ENCODE measurements around the gene SMIM41. TPM values are rescaled to one million over a fixed set of nuclear protein-coding genes. Genes with fewer than 3 reads are reported as not detected.

Gene SMIM41
- total and polyA plus RNA-seq, 3 experiments from 2014 or later = not detected

GRCh38 chr12:52152905-52153317, 73.4 kb downstream of the SMIM41 start:
- Mint-ChIP-seq H3K4me1 (peaks cover 24 to 44% (median 31%) of the 10 kb centered on the region in 3 donors), H3K27me3 (peaks cover 2 to 3% of the 10 kb centered on the region in 2 donors), H3K4me3 (peak overlapping the region in 4 of 7 donors; percentile 13 to 47 (median 26)), H3K36me3 (no peaks in the 10 kb centered on the region), H3K27ac (peak overlapping the region in 1 of 8 donors; percentile 17), H3K9me3 (no peaks in the 10 kb centered on the region)
- no peak overlapping the region for H3K27ac ChIP-seq (ENCODE audit: low read depth, low read length)
- DNase-seq = no peak
- H3K4me3 ChIP-seq (ENCODE audit: low read length) = no peak overlapping the region
- no peaks in the 10 kb centered on the region for H3K9me3 ChIP-seq (ENCODE audit: low read length)
- H3K36me3 ChIP-seq (ENCODE audit: insufficient read depth, low read length) = no peaks in the 10 kb centered on the region
- CTCF ChIA-PET = interaction anchor here (0.8 to 1.4 kb wide), 3 partner anchors 27 to 727 kb away, joined by 3 read pairs; no protein-coding TSS in a partner anchor
- POLR2A ChIA-PET = no interaction called here
- H3K27me3 ChIP-seq (ENCODE audit: insufficient read depth, low read length, poor library complexity, severe bottlenecking) = no peaks in the 10 kb centered on the region
- H3K4me1 ChIP-seq (ENCODE audit: insufficient read depth, low read length) = peaks cover 30% of the 10 kb centered on the region

GRCh38 chr12:52155048-52155868, 75.8 kb downstream of the SMIM41 start:
- H3K27ac ChIP-seq (ENCODE audit: low read depth, low read length) = peak overlapping the region; percentile 20
- CTCF ChIA-PET = interaction anchor here (0.8 to 2.8 kb wide), 5 partner anchors 22 to 729 kb away, joined by 3 to 17 read pairs (median 3); no protein-coding TSS in a partner anchor
- H3K4me1 Mint-ChIP-seq = peaks cover 24 to 44% (median 31%) of the 10 kb centered on the region in 3 donors

GRCh38 chr12:52156311-52156710, 76.8 kb downstream of the SMIM41 start:
- Histone ChIP-seq H3K4me1 (ENCODE audit: insufficient read depth, low read length) (peaks cover 33% of the 10 kb centered on the region), H3K27me3 (ENCODE audit: insufficient read depth, low read length, poor library complexity, severe bottlenecking) (no peaks in the 10 kb centered on the region), H3K36me3 (ENCODE audit: insufficient read depth, low read length) (no peaks in the 10 kb centered on the region), H3K9me3 (ENCODE audit: low read length) (no peaks in the 10 kb centered on the region), H3K4me3 (ENCODE audit: low read length) (peak overlapping the region; percentile 19), H3K27ac (ENCODE audit: low read depth, low read length) (no peak overlapping the region)
- peaks cover 27 to 47% (median 35%) of the 10 kb centered on the region in 3 donors for H3K4me1 Mint-ChIP-seq
- H3K36me3 Mint-ChIP-seq = no peaks in the 10 kb centered on the region
- ChIA-PET POLR2A (no interaction called here), CTCF (interaction anchor here (0.6 to 2.3 kb wide), 5 partner anchors 9 to 824 kb away, joined by 3 to 21 read pairs (median 3); no protein-coding TSS in a partner anchor)
- no peak overlapping the region for H3K4me3 Mint-ChIP-seq
- DNase-seq = no peak
- H3K9me3 Mint-ChIP-seq = peaks cover 0 to 2% (median 0%) of the 10 kb centered on the region in 5 donors
- peaks cover 2 to 3% of the 10 kb centered on the region in 2 donors for H3K27me3 Mint-ChIP-seq
- H3K27ac Mint-ChIP-seq = peak overlapping the region in 4 of 8 donors; percentile 26 to 96 (median 86)

More at GRCh38 chr12:52155048-52155868, 75.8 kb downstream of the SMIM41 start:
- Mint-ChIP-seq H3K27ac (peak overlapping the region in 7 of 8 donors; percentile 36 to 97 (median 90)), H3K36me3 (no peaks in the 10 kb centered on the region), H3K4me3 (peak overlapping the region in 6 of 7 donors; percentile 3 to 60 (median 32)), H3K27me3 (peaks cover 2 to 3% of the 10 kb centered on the region in 2 donors), H3K9me3 (peaks cover 0 to 2% (median 0%) of the 10 kb centered on the region in 5 donors)
- DNase-seq = peak; percentile 10 to 79 (median 61)
- no peak overlapping the region for H3K4me3 ChIP-seq (ENCODE audit: low read length)
- POLR2A ChIA-PET = interaction anchor here (1.2 kb wide), 1 partner anchor 172 kb away, joined by 3 read pairs; no protein-coding TSS in a partner anchor
- no peaks in the 10 kb centered on the region for H3K9me3 ChIP-seq (ENCODE audit: low read length)
- peaks cover 30% of the 10 kb centered on the region for H3K4me1 ChIP-seq (ENCODE audit: insufficient read depth, low read length)
- no peaks in the 10 kb centered on the region for H3K36me3 ChIP-seq (ENCODE audit: insufficient read depth, low read length)
- H3K27me3 ChIP-seq (ENCODE audit: insufficient read depth, low read length, poor library complexity, severe bottlenecking) = no peaks in the 10 kb centered on the region

GRCh38 chr12:52156757-52157565, 77.5 kb downstream of the SMIM41 start:
- H3K36me3 ChIP-seq (ENCODE audit: insufficient read depth, low read length) = no peaks in the 10 kb centered on the region
- H3K4me1 ChIP-seq (ENCODE audit: insufficient read depth, low read length) = peaks cover 36% of the 10 kb centered on the region
- Mint-ChIP-seq H3K27me3 (no peaks in the 10 kb centered on the region), H3K36me3 (no peaks in the 10 kb centered on the region), H3K4me3 (no peak overlapping the region), H3K9me3 (peaks cover 0 to 2% (median 0%) of the 10 kb centered on the region in 5 donors), H3K27ac (peak overlapping the region in 3 of 8 donors; percentile 45 to 91 (median 52)), H3K4me1 (peaks cover 26 to 47% (median 35%) of the 10 kb centered on the region in 3 donors)
- no peaks in the 10 kb centered on the region for H3K9me3 ChIP-seq (ENCODE audit: low read length)
- no peak overlapping the region for H3K27ac ChIP-seq (ENCODE audit: low read depth, low read length)
- POLR2A ChIA-PET = no interaction called here
- DNase-seq = peak; percentile 51 to 77 (median 59)
- CTCF ChIA-PET = interaction anchor here (0.6 to 2.3 kb wide), 7 partner anchors 10 to 824 kb away, joined by 3 to 21 read pairs (median 3); no protein-coding TSS in a partner anchor
- H3K4me3 ChIP-seq (ENCODE audit: low read length) = no peak overlapping the region
- no peaks in the 10 kb centered on the region for H3K27me3 ChIP-seq (ENCODE audit: insufficient read depth, low read length, poor library complexity, severe bottlenecking)

- Mint-ChIP-seq H3K4me3 (no peak overlapping the region), H3K36me3 (no peaks in the 10 kb centered on the region), H3K27ac (peak overlapping the region in 2 of 8 donors; percentile 78 to 91), H3K9me3 (peaks cover 0 to 2% (median 0%) of the 10 kb centered on the region in 5 donors), H3K4me1 (peaks cover 27 to 49% (median 36%) of the 10 kb centered on the region in 3 donors), H3K27me3 (no peaks in the 10 kb centered on the region)
- no peak for DNase-seq
- no peaks in the 10 kb centered on the region for H3K36me3 ChIP-seq (ENCODE audit: insufficient read depth, low read length)
- H3K27ac ChIP-seq (ENCODE audit: low read depth, low read length) = no peak overlapping the region
- no peaks in the 10 kb centered on the region for H3K9me3 ChIP-seq (ENCODE audit: low read length)
- H3K4me1 ChIP-seq (ENCODE audit: insufficient read depth, low read length) = peaks cover 41% of the 10 kb centered on the region
- H3K27me3 ChIP-seq (ENCODE audit: insufficient read depth, low read length, poor library complexity, severe bottlenecking) = no peaks in the 10 kb centered on the region
- CTCF ChIA-PET = interaction anchor here (1.1 to 2.3 kb wide), 4 partner anchors 34 to 722 kb away, joined by 3 to 21 read pairs (median 3); no protein-coding TSS in a partner anchor
- POLR2A ChIA-PET = no interaction called here
- no peak overlapping the region for H3K4me3 ChIP-seq (ENCODE audit: low read length)
Measured at GRCh38 chr12:52157566-52158150, 78.2 kb downstream of the SMIM41 start.

Other genes with a start within 250 kb of the SMIM41 start
- gene FIGNL2, start 231.0 kb upstream of the SMIM41 start, total RNA-seq = under 1 TPM; 0.42 to 0.70 TPM
- gene FIGNL2, start 231.0 kb upstream of the SMIM41 start, polyA plus RNA-seq = 0.12 TPM
- gene ANKRD33, start 191.6 kb upstream of the SMIM41 start, total RNA-seq = not detected
- not detected for gene ANKRD33, start 191.6 kb upstream of the SMIM41 start, polyA plus RNA-seq
- under 1 TPM in 1 of 2 experiments, not detected in 1; 0.07 TPM for gene ACVRL1, start 172.2 kb upstream of the SMIM41 start, total RNA-seq
- gene ACVRL1, start 172.2 kb upstream of the SMIM41 start, polyA plus RNA-seq = not detected
- 1 to 10 TPM; 7.8 to 8.7 TPM for gene ACVR1B, start 128.0 kb upstream of the SMIM41 start, total RNA-seq
- 1.3 TPM for gene ACVR1B, start 128.0 kb upstream of the SMIM41 start, polyA plus RNA-seq
- 1 to 10 TPM; 7.3 to 8.4 TPM for gene TAMALIN, start 72.8 kb upstream of the SMIM41 start, total RNA-seq
- gene TAMALIN, start 72.8 kb upstream of the SMIM41 start, polyA plus RNA-seq = 1.4 TPM
- 10 to 100 TPM; 20.4 to 23.4 TPM for gene NR4A1, start 28.3 kb upstream of the SMIM41 start, total RNA-seq
- gene NR4A1, start 28.3 kb upstream of the SMIM41 start, polyA plus RNA-seq = 0.84 TPM
- 10 to 100 TPM; 49.7 to 56.2 TPM for gene ATG101, start 9.7 kb upstream of the SMIM41 start, total RNA-seq
- 25.5 TPM for gene ATG101, start 9.7 kb upstream of the SMIM41 start, polyA plus RNA-seq
- not detected for gene KRT80, start 112.3 kb downstream of the SMIM41 start, total RNA-seq
- gene KRT80, start 112.3 kb downstream of the SMIM41 start, polyA plus RNA-seq = not detected
- 1 to 10 TPM; 3.2 to 5.6 TPM for gene KRT7, start 153.5 kb downstream of the SMIM41 start, total RNA-seq
- gene KRT7, start 153.5 kb downstream of the SMIM41 start, polyA plus RNA-seq = not detected
- under 1 TPM in 1 of 2 experiments, not detected in 1; 0.31 TPM for gene KRT86, start 194.9 kb downstream of the SMIM41 start, total RNA-seq
- not detected for gene KRT86, start 194.9 kb downstream of the SMIM41 start, polyA plus RNA-seq
- not detected for gene KRT81, start 211.8 kb downstream of the SMIM41 start, total RNA-seq
- gene KRT81, start 211.8 kb downstream of the SMIM41 start, polyA plus RNA-seq = not detected
- gene KRT83, start 241.7 kb downstream of the SMIM41 start, total RNA-seq = not detected
- not detected for gene KRT83, start 241.7 kb downstream of the SMIM41 start, polyA plus RNA-seq